GM18873 (cell line): ENCODE data around the gene MOK.

ENCODE experiments used
- ATAC-seq: cut with Tn5 transposase; IDR thresholded peaks from one replicate; pipeline ENCODE4 v1.9.1; 2021; ENCODE audit warnings: mild to moderate bottlenecking, moderate library complexity, moderate number of reproducible peaks; ENCODE audit not compliant: unreplicated experiment, low FRiP score

Gene MOK

DNA sequence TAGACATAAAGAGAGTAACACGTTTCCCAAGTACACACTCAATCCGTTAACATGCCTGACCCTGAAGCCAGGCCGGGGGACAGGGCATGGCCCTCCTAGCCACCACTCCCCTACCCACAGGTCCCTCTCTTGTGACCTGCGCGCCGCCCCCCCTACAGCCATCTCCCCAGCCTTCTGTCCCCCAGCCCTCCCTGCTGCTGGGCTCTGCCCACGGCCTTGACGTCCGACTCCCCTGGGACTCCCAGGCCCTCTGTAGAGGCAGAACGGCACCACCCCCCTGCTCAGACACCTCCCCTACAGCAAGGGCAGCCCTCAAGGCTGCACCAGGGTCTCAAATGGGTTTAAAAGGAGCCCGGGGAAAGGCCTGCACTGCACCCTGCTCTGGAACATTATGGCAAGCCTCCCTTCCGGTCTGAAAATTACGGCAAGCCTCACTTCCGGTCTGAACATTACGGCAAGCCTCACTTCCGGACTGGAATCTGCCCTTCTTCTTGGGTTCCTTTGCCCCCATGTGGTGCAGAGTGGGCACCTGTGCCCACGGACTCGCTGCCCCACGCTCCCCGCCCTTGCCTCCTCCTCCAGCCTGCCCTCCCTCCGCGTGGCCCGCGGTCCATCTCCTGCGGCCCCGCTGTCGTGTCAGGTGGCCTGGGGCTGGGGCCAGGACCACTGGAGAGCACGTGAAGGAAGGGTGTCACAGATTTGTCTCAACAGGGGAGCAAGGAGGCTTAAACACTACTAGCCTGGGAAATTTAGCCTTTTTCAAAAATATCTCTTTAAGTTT, 77.6 kb downstream of the MOK start:
- ATAC-seq = no peak

DNA sequence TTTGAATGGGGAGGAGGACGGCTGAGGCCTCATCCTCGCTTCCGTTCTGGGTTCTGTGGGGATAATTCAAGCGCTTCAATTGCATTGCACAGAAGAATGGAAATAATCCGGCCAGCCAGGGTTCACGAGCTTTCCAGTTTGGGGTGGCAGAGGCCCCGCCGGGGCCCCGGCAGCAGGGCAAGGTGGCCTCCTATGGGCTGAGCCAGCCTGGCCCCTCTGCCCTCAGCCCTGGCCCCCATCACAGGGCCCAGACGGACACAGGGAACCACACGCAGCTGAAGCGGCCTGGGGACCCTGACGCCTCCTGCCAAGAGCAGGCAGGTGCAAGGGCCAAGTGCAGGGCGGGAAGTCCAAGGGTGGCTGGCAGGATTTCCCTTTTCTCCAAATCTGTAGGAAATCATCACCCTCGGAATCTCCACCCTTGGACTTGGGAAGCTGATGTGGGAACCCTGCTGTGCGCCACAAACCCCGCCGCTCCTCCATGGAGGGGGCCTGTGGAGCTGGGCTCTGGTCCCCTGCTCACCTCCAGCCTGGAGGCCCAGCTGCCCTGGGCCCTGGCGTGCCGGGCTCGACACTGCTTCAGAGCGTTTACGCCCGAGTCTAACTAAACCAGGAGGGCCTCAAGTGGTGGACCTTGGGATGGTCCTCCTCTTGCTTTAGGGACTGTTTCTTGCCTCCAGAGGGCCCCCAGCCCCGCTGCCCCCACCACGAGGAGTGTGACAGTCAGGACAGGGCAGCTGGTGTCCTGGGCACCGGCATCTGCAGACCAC, 78.4 kb downstream of the MOK start:
- no peak for ATAC-seq

DNA sequence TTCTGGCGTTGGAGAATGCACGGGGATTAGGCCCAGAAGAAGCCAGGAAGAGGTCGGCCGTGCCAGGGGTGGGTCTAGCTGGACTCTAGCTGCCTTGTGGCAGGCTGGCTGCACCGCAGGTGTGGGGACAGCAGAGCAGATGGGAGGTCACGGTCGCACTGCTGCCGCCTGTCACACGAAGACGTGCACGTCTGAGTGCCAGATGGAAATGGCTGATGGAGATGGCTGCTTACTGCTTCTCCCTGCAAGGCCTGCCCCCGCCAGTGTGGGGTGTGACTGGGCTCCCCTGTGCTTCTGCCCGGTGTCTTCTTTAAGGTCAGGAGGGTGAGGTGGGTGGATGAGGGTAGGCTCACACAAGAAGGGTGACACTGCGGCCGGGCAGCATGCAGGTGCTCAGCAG, 79.0 kb downstream of the MOK start:
- no peak for ATAC-seq

DNA sequence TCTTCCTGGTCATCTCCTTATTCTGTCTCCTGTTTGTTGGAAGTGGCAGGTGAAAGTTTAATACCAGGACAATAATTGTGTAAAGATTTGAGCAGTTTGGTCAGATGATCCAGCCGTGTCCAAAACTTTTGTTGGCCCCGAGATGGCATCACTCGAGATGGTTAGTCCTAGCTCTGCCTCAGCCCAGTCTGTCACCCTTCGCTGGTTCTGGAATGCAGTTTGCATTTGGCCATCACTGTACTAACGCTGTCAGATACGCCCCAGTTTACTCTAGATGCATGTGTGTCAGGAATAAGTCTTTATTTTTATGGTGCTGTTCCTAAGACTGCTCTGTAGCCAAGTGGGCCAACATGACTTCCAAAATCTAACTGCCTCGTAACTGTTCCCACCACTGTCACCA, 79.6 kb downstream of the MOK start:
- ATAC-seq = no peak

DNA sequence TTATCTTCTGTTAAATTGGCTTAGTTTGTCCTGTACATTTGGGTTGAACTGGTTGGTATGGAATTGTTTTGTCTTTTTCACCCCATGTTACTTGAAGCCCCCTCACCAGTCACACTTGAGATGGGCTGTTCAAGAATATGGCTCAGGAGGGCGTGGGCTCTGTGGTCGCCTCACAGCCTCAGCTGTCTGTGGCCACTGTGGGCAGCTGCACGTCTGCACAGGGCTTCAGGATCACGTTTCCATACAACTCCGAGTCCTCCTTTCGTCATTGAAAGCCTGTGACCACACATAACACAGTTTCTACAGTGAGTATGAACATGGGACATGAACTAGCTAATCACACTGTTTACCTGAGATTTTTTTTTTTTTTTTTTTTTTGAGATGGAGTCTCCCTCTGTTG, 81.3 kb downstream of the MOK start:
- no peak for ATAC-seq

DNA sequence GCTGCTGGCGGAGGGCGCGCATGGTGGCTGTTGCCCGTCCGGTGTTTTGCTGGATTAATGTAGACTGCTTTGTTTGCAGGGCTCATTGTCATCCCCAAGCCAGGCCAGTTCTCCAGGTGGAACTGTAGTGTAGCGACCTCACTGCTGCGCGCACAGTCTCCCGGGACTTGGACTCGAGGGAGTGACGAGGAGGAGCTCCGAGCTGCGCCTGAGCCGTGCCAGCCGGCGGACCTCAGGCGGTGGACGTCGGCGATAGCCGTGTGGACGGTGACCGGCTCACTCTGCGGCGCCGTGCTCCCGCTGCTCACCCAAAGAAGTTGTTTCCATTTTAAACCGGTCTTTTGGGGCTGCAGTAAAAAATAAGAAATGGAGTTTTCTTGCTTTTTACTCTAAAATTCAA, 82.2 kb downstream of the MOK start:
- no peak for ATAC-seq

DNA sequence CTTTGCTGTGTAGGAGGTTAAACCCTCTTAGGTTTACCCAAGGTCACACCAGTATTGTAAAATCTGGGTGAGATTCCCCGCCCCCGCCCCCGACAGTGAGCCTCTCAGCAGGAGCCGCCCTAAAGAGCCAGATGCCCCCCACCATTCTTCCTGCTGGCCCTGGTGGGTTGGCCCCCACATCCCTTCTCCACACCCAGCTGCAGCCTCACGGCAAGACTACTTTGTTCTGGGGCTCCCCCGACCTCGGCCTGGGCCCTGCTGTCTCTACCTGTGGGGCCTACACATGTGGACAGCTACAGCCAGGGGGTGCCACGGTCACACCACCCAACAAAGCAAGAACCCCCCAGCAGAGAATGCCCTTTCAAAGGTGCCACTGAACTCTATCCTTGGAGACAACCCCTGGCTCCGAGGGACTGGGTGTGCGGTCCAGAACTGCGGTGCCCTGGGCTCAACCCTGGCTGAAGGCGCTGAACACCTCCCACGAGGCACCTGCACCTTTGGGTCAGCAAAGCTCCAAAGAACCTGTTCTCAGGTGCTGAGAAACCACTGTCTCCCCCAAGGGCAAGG, 82.9 kb downstream of the MOK start:
- no peak for ATAC-seq

DNA sequence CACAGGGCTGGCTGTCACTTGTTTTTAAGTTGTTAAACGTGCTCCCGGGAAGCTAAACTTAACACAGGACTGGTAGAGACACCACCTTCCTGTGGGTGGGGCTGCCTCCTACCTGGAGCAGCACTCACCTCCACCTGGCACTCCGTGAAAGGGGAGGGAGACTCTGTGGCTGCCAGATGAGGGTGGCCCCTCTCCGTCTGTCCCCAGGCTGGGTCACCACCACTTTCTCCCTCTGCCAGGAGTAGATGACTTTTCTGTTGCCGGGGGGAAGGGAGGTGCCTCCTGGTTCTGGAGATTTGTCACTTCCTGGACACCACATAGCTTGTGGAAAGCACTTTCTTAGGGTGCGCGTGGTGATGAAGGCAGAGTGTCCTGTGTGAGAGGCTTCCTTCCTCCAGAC, 83.9 kb downstream of the MOK start:
- no peak for ATAC-seq

DNA sequence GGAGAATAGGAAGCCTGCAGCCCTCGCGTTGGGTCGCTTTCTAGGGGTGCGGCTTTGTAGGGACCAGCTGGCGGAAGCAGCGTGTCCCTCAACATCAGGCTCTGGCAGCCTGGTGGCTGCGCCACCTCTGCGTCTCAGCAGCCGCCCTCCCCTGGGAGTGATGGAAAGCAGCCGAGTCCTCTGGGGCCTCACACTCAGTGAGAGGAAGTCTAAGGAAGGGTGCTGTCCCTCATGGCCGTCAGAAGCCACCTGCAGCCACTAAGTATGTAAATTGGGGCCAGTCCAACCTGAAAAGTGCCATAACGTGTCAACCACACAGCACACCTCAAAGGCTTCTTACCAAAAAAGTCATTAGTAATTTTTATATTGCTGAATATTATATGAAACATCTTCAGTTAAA, 84.9 kb downstream of the MOK start:
- peak; percentile 66 for ATAC-seq

DNA sequence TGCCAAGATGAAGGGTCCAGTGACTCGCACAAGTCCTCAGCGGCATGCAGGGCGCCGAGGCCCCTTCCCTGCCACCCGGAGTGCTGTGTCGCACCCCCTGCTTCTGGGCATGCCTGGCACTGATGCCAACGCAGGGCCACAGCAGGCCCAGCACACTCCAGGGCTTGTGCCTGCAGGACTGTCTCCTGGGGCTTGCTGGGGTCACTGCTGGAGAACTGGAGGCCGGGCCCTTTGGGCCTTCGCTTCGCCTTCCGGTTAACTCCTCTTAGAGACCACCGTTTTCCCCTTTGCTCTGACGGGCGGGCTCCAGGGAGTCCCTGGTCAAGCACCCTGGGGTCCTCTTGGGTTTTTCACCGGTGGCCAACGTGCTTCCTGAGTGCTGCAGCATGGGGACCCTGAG, 85.6 kb downstream of the MOK start:
- no peak for ATAC-seq

DNA sequence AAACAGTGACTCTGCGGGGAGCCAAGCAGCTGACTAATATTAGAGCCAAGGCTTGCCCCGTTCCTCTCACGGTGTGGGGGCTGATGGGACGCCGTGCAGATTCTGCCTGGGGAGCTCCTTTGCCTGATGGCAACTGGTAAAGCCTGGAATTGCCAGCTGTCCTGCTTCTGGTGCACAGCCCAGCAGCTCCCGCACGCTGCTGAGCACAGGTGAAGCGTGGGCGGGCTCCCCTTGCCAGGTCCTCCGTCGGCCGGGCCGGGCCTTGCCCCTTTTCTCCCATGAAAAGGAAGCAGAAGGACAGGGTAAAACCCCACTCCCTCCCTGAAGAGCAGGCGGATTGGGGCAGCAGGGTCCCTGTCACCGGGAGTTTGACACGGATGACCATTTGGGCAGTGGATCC, 86.3 kb downstream of the MOK start:
- no peak for ATAC-seq

DNA sequence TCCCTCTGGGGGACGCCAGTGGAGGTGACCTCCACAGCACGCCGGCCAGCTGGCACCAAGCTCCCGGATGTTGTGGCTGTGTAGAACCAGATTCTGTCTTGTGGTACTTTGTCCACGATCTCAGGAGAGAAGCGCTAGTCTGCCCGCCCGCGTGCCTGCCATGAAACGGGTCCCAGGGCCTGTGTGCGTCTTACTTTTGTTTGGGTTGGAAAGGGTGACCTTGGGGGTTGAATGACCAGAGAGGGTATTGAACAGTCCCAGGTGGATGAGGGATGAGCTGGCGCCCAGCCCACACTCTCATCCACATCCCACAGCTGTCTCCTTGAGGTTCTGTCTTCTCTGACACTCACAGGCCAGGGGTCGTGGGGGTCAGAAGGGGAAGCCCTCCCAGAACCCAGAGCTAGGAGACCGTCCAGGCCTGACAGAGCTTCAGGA, 87.0 kb downstream of the MOK start:
- ATAC-seq = no peak

DNA sequence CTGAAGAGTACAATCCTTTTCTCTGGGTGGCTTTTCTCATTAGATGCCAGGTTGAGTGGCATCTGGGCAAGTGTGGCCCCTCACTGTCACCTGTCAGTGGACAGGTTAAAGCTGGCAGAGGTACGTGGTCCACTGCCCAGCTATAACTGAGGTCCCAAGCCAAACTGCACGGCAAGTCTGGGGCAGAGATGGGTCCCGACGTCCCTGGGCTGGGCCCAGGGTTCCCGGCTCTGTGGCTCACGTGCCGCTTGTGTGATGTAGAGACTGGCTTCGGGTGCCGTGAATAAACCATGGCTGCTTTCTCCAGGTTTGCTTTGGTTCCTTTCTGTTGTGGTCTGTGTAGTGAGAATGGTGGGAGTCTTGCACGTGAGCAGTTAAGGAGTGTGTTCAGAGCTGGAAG, 87.6 kb downstream of the MOK start:
- ATAC-seq = no peak

DNA sequence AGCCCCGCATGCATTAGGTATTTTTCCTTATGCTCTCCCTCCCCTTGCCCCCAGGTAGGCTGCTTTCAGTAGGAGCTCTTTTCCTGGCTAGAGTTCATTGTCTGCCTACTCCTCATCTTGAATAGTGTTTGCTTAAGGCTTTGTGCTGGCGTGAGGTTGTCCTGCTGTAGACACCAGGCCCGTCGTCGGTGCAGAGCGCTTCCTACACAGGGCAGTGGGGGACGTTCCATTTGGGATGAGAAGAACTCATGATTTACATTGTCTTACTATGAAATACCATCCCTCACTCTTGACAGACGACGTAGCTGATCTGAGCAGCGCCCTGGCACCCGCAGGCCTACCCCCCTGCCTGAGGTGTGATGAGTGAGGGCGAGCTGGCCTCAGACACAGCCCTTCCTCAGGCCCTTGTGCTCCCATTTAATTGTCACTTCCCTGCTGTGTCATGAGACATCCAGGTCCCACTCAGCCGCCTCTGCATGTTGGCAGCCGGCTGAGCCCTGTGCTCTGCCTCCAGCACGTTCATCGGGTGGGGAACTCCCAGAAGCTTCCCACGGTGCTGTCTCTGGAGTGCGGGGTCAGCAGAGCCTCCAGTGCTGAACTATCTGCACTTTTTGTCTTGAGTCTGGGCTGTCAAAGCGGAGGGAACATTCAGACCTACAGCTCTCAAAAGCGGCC, 89.3 kb downstream of the MOK start:
- ATAC-seq = no peak

DNA sequence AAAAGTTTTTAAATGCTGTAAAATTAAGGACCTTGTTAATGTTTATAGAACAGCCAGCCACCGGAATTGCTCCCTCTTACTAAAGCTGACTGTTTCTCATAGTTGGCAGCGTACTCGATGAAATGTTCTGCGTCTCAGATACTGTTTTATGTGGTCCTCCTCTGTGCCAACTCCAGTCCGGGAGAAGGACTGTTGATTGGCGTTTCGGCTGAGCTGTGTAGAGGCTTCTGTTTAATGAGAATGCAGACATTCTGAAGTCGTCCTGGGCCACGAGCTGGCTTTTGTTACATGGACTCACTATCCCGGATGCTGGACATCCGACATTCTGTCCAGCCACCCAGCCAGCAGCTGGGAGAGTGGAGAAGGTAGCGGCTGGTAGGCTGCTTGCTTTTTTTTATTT, 89.9 kb downstream of the MOK start:
- ATAC-seq = no peak

DNA sequence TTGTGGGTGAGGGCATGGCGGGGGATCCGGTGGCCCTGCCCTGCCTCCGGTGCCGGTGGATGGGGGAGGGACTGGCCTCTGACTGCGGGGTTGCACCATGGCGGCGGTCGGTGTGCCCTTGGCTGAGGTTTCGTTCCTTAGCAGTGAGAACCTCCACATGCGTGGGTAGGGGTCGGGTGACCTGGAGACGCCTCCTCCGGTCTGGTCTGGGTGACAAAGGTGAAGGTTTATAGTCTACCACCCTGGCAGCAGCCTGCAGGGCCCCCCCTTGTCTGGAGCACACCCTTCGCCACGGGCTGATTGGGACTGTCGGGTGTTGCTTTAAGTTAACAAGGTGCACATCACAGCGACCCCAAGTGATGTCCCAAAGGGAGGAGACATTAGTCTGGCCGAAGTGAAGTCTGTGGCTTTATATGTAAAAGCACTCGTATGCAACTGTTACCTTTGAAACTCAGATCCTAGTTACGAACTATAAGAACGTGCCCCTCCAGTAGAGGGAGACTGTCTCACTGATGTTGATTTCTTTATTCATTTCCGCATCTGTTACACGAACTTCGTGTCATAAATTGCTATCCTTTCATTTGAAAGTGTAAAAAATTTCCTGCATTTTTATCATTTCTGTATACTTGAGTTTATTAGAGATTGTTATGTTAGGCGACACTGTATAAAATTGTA, 90.8 kb downstream of the MOK start:
- no peak for ATAC-seq

DNA sequence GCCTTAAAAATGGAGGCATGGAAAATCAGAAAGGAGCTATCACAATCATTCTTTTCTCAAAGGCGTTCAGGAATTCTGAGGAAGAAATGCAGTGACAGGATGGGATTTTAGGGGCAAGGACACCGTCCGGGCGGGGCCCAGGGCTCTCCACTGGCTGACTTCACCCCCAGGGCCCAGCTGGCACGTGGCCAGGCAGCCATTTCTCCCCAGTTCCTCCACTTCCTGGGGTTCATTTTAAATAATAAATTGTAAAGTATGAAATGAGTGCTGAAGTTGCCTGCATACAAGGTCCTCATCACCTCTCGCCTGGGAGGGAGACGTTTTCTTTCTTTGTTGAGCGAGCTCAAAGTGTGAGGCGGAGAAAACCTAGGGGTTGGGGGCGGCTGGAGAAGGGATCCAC, 91.5 kb downstream of the MOK start:
- ATAC-seq = no peak

DNA sequence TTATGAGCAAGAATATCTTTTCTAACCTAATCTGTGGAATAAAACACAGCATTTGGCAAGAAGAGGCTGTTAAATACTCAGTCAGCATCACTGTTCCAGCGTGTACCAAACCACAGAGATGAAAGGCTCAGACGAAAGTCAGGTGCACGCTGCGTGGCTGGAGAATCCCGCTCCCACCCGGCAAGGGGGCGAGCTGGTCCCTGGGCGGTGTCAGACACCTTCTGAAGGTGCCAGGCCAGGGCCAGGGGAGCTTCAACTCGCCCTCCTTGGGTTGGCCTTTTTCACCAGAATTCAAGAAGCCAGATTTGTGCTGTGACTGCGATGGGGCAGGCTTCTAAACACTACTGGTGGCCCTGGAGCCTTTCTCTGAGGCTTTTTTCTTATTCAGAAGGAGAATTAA, 92.1 kb downstream of the MOK start:
- no peak for ATAC-seq

DNA sequence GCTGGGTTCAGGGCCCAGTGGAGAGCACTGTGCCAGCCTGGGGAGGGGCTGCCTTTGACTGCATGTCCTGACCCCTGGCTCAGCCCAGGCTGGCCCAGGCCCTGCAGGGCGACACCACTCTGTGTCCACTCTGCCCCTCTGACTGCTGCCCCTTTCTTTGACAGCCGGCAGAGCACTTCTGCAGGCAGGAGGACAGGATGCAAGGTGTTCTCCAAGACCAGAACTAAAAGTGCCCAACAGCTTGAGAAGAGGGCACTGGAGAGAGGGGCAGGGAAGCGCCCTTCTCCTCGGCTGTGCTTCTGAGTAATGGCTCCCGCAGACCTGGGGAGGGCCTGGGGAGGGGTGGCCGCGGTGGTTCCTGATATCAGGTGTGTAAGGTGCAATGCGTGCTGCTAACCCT, 92.6 kb downstream of the MOK start:
- no peak for ATAC-seq

DNA sequence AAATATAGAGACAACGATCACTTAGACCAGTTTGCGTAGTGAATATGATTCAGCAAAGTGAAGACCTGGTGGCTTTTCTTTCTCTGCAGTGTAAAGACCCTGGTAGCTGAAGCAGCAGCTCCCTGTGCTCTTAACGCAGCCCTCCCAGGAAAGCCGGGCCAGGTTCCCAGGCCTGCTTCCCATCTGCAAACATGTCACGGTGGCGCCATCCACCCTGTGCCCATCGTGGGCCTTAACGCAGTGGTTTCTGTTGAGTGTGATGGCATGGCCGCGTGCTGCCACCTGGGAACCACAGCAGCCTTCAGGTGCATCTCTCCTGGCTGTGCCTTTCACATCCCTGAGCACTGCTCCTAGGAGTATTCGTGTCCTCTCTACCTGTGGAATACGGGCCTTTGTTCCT, 93.7 kb downstream of the MOK start:
- no peak for ATAC-seq
